T-helper 2 cell (primary cell): Measurements from ENCODE around the gene IQUB.
"Not testable (repeated sequence)": the region's sequence is repeated elsewhere in the genome, so short reads cannot be mapped to it uniquely, and the experiment has no call there.

Experiments used
- DNase-seq, 5 experiments: peaks; one replicate each; pipeline versions ENCODE4 v3.0.0 to v3.0.0-alpha.2; 2012 to 2022

The IQUB gene

DNA sequence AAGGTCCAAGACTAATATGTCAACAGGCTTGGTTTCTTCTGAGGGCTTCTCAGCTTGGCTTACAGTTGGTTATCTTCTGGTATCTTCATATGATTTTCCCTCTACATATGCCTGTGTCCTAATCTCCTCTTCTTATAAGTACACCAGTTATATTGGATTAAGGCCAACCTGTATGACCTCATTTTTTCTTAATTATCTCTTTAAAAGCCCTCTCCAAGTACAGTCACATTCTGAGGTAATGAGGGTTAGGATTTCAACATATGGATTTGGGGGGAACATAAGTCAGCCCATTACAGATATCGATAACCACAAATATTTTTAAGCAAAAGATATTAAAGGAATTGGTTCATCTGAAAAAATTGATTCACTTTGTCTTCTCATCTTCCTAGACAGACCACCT is 49.2 kb downstream of the IQUB start:
- DNase-seq = no peak

DNA sequence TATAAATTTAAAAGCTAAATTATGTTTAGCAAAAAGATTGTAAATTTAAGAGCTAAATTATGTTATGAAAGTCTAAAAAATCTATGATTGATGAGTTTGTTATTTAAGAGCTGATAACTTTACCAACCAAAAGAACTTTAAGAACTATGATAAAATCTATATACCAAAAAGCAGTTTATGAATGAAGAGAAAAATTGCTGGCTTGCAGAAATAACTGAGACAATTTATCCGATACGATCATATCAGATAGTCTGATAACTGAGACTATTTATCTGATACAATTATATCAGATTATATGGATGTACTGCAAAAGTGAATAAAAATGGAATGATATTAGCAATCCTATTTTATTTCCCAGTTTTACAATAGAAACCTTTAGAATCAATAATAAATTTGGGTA is 50.2 kb downstream of the IQUB start:
- DNase-seq = no peak

DNA sequence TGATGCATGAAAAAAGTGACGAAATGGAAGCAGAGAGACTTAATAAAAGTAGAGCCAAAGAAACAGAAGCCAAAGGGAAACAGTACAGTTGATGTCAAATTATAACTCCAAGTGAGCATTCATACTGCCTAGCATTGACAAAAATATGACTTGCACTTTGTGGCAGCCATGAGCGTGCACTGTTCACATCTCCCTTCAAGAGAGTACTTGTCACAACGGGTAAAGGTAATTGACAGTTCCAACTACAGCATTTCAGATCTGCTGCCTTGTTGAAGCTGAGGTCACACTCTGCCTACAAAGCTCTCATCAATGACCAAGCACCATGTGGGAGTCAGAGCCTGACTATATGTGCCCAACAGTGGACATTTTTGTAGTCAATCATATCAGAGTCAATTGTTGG is 54.3 kb downstream of the IQUB start:
- DNase-seq = no peak

DNA sequence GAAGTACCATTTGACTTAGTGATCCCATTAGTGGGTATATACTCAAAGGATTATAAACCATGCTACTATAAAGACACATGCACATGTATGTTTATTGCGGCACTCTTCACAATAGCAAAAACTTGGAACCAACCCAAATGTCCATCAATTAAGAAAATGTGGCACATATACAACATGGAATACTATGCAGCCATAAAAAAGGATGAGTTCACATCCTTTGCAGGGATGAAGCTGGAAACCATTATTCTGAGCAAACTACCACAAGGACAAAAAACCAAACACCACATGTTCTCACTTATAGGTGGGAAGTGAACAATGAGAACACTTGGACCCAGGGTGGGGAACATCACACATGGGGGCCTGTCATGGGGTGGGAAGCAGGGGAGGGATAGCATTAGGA is 56.3 kb downstream of the IQUB start:
- DNase-seq = not testable (repeated sequence)

DNA sequence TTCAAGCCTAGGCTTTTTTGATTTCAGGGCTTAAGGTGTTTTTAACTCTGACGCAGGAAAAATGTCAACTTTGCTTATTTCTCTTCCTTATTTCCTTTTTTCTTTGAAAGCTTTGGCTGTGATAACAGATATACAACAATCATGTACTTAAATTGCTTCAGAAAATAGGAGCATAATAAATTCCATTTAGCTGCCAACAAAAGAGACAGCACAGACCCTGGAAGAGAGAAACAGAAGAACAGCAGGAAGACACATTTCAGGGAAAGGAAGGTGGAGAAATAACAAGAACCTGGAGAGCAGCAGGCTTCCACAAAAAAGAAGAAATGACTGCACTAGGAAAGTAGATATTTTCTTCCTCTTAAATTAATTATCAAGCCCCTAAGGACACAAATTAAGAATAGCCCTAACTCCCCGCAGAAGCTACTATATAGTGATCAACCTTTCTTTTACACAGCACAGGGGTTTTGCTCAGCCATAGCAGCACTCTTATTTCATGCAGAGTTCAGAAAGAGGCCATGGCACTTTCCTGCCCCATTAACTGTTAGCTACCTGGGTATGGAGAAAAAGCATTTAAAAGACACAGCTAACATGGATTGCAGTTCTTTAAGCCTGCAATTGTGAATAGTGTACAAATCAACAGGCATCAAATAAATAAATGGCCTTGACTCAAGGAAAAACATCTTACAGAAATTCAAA is 61.5 kb downstream of the IQUB start:
- no peak for DNase-seq

DNA sequence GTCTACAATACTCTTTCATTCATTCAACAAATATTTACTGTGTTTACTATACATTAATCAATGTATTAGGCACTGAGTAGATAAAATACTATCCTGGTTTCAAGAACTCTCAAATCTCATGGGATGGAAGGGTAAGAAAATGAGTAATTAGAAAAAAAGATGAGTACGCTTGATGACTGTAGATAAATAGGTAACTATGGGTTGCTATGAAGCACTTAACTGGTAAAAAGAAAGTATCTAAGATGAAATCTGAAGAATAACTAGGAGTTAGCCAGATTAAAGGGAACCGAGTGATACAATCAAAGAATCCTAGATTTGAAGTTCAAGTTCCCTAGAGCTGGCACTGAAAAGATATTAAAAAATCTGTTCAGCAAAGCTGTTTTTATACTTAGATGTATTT is 62.1 kb downstream of the IQUB start:
- no peak for DNase-seq

DNA sequence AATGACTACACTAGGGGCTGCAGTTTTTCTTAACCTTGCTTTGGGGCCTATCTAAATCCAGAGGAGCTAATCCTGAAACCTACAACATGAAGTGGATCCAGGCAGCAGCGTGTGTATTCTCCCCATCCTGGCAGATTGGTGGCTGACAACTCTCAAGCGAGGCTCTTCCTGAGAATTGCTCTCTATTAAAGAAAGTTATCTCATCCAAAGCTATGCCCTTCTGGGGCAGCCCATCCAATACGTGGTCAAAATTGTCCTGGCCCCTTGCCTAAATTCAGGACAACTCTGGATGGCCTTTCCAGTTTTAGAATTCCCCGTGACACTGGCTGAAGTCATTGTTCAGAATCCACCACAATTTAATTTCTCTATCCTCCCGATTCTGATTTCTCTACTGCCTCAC is 66.1 kb downstream of the IQUB start:
- no peak for DNase-seq

DNA sequence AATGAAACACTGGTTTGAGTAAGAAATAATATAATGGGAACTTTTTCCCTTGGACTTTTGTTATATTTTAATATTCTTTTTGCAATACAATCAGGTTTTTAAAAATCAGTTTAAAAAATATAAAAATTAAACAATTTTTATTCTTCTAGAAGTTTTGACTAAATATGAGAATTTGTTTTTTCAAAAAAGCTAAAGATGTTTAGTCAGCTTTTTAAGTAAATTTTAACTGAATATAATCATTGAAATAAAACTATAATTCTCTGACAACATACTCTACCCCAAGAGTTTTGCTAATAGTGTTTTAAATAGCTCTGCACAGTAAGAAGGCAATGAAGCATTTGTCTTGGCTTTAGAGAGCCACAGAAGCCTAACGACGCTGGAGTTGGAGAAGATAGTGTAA is 70.5 kb downstream of the IQUB start:
- DNase-seq = no peak

DNA sequence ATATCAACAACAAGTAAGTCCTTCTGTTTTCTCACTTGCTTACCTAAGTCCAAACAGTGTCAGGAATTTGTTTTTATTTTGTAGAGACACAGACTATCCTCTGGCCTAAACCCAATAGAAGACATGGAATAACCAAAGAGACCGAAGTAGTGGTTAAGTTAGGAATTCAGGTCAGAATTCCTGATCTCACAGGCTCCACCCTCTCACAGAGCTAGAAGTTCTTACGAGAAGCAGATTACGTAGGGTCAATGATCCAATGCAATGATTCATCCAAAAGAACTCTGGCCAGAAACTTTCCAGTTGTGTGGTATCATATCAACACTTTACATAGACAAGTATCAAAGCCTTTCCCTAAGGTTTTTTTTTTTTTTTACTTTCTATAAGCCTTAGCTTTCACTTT is 73.8 kb downstream of the IQUB start:
- no peak for DNase-seq

DNA sequence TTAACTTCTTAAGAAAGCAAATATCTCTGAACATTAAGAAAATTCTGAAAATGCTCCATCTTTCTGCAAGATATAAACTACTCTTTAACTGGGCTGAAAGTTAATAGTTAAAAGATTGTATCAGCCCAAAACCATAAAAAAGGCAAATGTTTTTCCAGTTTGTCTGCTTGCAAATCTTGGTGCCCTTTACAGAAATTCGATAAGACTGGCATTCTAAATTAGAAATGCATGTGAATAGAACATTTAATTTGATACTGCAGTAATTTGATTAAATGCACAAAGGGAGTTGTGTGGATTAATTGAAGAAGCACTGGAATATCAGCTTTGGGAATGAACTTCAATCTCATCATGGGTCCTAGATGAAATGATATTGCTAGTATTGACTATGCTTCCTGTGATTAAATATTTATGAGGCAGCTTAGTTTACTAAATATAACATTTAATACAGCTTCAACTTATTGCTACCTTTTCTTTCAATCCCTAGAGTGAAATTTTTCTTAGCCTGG is 78.4 kb downstream of the IQUB start:
- DNase-seq = no peak

DNA sequence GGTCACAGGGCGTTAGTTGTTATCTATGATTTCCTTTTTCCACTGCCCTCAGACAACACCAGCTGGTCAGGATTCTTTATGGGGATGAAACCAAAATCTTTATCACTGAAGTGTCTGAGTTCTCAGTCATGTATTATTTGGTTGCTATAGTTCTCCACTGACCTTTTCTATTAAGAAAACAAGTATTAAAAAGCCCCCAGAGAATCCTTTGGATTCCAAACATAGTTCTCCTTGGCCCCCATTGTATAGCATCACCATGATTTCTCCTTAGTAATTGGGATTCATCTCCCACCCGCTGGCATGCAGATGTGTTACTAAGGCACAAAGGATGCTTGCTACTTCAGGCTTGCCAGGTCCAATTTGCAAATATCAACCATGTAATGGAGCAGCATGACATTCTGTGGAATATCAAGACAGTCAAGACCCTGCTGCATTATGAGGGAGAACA is 94.3 kb downstream of the IQUB start:
- DNase-seq = no peak

DNA sequence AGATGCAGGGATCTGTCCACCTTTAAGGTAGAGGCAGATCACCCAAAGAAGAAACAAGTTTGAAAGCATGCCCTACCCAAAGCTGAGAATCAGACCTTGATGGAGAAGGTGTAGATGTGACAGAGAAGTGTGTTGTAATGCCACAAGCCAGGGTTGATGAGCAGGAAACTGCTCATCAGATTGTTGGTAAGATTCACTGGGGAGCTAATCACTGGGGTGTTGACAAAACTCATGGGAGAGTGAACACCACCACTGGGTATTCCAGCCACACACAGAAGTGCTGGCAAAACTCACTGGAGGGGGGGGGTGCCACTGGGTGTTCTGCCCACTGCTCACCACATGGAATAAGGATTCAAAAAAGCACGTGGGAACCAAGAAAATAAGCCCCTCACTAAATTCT is 95.2 kb downstream of the IQUB start:
- no peak for DNase-seq

DNA sequence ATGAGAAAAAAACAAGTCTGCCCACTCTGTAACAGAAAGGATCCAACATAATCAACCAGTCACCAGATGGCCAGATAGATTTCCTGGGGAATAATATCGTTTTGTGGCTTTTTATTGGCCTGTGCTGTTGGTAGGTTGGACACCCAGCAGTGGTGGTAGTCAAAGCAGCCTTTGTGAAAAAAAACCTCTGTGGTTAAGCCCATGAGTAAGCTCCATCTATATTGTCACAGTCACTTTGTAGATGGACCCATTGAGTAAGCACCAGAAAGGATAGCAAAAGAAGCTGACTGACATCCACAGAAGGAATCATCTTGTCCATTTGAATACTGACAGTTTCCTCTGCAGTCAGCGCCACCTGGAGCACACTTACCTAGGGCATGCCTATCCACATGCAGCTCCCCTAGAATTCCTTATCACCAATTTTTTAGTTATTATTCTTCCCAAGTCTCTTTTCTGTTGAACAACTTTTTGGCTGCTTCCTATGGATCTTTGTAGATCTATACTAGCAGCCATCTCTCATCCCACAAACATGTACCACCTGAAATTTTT is 96.9 kb downstream of the IQUB start:
- no peak for DNase-seq

DNA sequence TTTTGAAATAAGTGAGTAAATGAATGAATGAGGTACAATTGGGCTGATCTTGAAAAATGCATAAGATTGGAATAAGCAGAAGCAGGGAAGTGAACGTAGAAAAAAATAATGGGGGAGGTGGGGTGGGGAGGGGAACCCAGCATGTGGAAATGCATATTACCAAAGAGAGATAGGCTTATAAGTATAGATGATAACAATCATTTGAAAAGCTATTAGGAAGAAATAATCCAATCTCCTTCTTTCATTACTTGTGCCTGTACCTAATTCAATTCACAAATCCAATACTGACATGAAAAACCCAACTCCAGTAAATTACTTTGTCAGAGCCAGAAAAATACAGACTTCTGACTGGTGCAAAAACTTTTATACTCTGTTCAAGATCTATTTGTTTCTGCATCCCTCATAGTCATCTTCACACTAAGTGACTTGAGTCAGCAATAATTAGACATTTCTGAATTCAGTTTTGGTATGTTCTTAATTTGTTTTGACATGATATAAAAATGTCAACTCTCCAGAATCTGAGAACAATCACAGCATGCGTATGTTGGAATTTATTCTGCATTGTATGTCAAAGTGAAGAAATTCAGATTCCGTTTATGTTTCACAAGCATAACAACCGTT is 99.2 kb downstream of the IQUB start:
- no peak for DNase-seq

DNA sequence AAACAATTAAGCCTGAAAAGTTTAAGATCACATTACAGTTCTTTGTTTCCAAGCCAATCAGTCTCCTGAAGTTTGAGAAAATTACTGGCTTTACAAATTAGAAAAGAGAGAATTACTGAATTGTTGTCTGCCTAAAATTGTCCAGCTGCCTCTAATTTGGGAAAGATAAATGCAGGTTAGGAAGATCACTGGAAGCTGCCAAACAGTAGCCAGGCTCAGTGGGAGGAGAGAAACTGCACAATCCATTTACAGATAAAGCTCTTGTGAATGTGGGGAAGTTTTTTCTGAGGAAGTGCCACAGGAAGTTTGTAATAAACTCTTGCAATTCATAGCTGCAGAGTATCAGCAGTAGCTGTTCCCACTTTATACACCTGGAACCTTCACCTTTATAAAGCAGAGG is 100.7 kb downstream of the IQUB start:
- DNase-seq = no peak

DNA sequence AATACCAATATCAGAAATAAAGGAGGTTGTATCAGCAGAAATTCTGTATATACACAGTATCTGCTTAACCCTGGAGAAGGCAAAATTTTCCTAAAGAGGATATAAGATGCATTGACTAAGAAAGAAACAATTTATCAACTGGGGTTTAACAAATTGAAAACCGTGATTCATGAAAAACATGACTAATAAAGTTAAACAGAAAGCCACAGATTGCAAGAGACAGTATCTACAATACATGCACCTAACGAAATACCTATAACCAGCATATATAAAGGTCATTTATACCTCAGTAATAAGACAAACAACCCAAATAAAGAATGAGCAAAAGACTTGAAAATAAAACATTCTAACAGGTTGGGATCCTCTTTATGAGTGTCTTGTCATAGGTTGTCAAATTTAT is 101.8 kb downstream of the IQUB start:
- no peak for DNase-seq

DNA sequence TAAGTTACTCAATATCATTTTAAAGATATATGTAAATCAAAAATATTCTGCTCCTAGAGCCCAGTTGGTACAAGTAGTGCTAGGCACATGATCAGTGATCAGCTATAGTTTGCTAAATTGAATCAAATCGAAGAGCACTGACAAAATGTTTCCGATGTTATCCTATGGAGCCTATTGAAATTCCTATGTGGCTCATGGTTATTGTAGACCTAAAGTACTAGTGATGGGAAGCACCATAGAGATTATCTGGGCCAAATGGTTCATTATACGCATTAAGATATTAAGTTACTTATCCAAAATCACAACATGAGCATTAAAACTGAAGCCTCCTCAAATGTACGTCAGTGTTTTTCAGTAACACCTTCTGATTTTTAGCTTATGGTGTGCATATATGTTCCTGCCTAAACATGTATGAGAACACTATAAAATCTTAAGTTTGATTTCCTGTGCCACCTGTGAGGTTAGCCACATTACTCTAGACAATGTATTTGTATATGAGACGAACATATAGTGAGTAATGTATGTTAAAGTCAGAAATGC is 103.2 kb downstream of the IQUB start:
- DNase-seq = no peak

DNA sequence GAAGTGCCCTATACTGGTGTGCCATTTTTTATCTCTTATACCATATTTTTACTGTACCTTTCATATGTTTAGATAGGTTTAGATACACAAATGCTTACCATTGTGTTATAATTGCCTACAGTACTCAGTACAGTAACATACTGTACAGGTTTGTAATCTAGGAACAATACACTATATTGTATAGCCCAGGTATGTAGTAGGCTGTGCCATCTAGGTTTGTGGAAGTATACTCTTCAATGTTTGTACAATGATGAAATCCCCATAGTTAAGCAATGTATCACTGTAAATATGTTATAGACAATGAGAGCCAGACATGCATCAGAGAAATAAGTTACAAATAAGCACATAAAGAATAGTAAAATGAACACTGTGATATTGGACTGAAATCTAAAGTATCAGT is 109.1 kb downstream of the IQUB start:
- no peak for DNase-seq

DNA sequence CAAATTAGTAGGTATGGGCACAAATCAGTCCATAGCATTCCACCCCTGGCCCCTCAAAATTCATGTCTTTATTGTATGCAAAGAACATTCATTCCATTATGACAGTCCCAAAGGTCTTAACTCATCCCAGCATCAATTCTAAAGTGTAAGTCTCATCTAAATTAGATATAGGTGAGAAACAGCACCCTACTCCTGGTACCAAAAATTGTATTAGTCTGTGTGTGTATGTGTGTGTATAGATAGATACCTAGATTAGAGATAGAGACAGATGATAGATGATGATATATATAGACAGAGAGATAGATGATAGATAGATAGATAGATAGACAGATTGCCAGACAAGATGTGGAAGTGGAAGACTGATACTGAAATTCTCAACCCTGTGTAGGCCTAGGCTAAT is 109.9 kb downstream of the IQUB start:
- DNase-seq = no peak

DNA sequence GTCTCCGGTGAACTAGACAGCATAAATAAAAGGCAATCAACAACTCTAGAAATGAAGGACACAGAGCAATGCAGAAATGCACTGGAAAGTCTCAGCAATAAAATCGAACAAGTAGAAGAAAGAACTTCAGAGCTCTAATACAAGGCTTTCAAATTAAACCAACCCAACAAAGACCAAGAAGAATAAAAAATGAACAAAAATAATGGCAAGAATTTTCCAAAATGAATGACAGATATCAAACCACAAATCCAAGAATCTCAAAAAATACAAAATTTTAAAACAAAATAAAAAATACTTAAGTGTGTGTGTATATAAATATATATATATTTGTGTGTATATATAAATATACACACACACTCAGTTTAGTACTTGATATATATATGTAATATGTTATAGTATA is 110.8 kb downstream of the IQUB start:
- DNase-seq = no peak

DNA sequence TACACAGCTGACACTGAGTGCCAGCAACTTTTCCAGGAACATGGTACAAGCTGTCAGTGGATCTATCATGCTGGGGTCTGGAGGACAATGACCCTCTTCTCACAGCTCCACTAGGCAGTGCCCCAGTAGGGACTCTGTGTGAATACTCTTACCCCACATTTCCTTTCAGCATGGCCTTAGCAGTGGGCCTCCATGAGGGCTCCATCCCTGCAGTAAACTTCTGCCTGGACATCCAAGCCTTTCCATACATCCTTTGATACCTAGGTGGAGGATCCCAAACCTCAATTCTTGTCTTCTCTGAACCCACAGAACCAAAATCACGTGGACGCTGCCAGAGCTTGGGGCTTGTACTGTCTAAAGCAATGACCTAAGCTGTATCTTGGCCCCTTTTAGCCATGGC is 116.8 kb downstream of the IQUB start:
- no peak for DNase-seq

DNA sequence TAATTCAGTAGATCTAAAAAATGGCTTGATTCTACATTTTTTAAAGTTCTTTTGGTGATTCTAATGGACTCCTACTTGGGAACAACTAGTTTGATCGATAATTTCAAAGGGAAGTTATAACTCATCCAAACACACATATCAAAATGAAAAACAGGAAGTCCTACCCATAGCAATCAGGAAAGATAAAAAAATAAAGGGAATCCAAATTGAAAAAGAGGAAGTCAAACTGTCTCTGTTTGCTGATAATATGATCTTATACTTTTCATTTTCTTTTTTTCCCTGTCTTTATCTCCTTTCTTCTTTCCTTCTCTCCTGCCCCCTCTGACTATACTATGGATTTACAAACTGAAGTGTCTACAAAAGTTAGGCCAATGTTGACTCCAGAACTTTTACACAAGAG is 118.8 kb downstream of the IQUB start:
- no peak for DNase-seq

DNA sequence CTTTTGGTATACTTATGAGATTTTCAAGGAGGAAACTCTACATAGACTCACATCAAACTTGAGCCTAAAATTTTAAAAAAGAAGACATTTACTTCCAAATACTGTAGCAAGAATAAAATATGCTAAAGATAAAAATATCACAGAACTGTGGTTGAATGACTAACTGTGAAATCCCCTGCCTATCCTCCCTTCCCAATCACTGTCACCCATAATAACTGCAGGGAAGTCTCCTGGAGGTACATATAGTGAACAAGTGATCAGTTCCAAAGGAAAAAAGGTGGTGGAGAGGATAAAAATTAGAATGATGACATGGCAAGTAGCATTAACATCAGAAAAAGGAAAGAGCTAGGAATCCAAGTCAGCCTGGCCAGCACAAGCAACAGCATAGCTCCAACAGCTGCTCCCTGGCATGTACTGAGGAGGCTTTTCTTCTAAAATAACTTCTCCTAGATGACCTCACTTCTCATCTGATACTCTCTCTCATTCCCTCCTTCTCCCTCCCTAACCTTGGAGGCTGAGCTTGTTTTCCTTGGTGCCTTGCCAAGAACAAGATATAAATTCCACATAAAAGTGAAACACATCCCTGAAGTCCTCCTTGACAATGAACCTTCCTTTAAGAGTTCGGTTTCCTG is 124.0 kb downstream of the IQUB start:
- no peak for DNase-seq

DNA sequence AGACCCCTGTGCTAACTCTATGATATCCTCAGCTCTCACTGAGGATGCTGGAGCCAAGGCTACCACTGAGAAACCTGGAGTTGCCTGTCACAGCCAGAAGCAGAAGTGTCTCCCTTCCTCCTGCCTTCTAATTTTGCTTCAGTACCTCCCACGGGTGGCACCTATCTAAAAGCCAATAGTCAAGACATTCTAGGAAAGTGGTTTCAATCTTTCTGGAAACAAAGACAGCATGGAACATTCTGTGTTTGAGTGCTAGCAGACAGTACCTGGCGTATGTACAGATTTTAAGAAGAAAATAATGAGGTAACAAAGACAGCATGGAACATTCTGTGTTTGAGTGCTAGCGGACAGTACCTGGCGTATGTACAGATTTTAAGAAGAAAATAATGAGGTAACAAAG is 126.4 kb downstream of the IQUB start:
- DNase-seq = not testable (repeated sequence)
